Fibroblast of skin of left quadriceps (primary cell): ENCODE measurements around the gene TMEM108.

Experiments
- DNase-seq, 2 experiments: peaks; one replicate each; pipeline ENCODE4 v3.0.0-alpha.2; 2013; ENCODE audit warnings: low read depth in 2 of 2

TMEM108 gene

GRCh38 chr3:133418361-133418760, 380.2 kb downstream of the TMEM108 start:
- DNase-seq, result no peak

GRCh38 chr3:133419151-133419909, 381.1 kb downstream of the TMEM108 start:
- DNase-seq, result no peak

GRCh38 chr3:133424937-133425869, 387.0 kb downstream of the TMEM108 start:
- DNase-seq, result no peak

GRCh38 chr3:133425898-133426297, 387.7 kb downstream of the TMEM108 start:
- no peak for DNase-seq

GRCh38 chr3:133426721-133427120, 388.5 kb downstream of the TMEM108 start:
- no peak for DNase-seq

GRCh38 chr3:133428552-133428951, 390.4 kb downstream of the TMEM108 start:
- no peak for DNase-seq

- DNase-seq, result no peak
These were observed 390.9 kb downstream of the TMEM108 start for GRCh38 chr3:133429063-133429462.

- no peak for DNase-seq
These were observed 401.4 kb downstream of the TMEM108 start for GRCh38 chr3:133439563-133439962.

- DNase-seq, result no peak
These were observed 402.5 kb downstream of the TMEM108 start for GRCh38 chr3:133440652-133441051.

DNA sequence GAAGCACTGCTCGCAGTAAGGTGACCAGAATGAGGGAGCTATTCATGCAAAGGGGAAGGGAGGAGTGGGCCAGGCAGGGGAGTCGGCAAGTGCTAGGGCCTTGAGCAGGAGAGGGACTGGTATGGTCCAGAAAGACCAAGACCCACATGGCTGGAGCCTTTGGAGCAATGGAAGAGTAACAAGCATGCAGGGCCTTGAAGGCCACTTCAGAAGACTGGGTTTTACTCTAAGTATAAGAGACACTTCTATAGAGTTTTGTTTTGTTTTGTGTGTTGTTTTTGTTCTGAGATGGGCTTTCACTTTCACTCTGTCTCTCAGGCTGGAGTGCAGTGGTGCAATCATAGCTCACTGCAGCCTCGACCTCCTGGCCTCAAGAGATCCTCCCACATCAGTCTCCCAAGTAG, 403.7 kb downstream of the TMEM108 start:
- no peak for DNase-seq

DNA sequence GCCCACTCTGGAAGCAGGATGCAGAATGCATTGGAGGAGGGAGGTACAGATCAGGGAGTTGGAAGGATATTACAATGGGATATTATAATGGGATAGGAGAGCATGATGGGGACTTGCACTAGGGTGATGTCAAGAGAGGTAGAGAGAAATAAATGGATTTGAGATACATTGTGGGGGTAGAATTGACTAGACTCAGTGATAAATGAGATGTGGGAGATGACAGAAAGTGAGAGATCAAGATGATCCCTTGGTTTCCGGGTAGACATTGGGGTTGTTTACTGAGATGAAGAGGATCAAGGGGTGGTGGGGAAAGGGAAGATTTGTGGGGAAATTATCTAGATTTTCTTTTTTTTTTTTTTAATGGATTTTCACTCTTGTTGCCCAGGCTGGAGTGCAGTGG, 404.3 kb downstream of the TMEM108 start:
- no peak for DNase-seq

- DNase-seq, result no peak
These were observed 405.6 kb downstream of the TMEM108 start for GRCh38 chr3:133443649-133444422.

- no peak for DNase-seq
These were observed 406.2 kb downstream of the TMEM108 start for GRCh38 chr3:133444423-133444774.

DNA sequence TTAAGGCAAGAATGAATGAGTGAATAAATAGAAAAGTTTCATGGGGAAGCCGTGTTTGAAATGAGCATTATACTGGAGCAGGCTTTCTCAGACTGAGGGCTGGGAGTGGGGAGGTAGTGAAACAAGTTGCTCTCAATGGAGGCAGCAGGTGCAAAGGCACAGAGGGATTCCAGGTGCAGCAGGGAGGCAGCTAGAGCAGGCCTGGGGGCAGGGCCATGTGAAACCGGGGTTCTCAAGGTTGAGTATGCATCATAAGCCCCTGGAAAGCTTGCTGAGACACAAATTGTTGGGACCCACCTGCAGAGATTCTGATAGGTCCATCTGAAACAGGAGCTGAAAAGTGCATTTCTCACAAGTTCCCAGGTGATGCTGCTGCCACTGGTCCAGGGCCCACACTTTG, 406.9 kb downstream of the TMEM108 start:
- no peak for DNase-seq
